Measurements from ENCODE around the gene PLXNA4. TPM values are rescaled to one million over a fixed set of nuclear protein-coding genes. Genes with fewer than 3 reads are reported as not detected.

Gene PLXNA4
- total RNA-seq, 1 donor from 2014 or later = 0.13 TPM

GRCh38 chr7:132438926-132439325 is 137.3 kb downstream of the PLXNA4 start:
- no peaks in the 10 kb centered on the region for H3K9me3 Mint-ChIP-seq
- no peak overlapping the region for H3K4me3 Mint-ChIP-seq
- DNase-seq (ENCODE audit: low spot score) = no peak
- H3K36me3 Mint-ChIP-seq (ENCODE audit: low read depth) = peaks cover 8% of the 10 kb centered on the region
- intact Hi-C loops (cut with micrococcal nuclease) = loop anchor here (1.0 to 10.0 kb wide), 4 partner anchors 9 to 1876 kb away; partner anchors contain the start of genes CHCHD3 and SLC35B4
- H3K27ac Mint-ChIP-seq = no peak overlapping the region
- peaks cover 6% of the 10 kb centered on the region for H3K27me3 Mint-ChIP-seq (ENCODE audit: insufficient read depth)
- H3K4me1 Mint-ChIP-seq (ENCODE audit: low read depth) = peaks cover 79% of the 10 kb centered on the region

- DNase-seq (ENCODE audit: low spot score) = peak; percentile 58
- intact Hi-C loops (cut with micrococcal nuclease) = loop anchor here (1.0 to 10.0 kb wide), 4 partner anchors 7 to 1877 kb away; partner anchors contain the start of genes CHCHD3 and SLC35B4
- Mint-ChIP-seq H3K4me1 (ENCODE audit: low read depth) (peaks cover 81% of the 10 kb centered on the region), H3K36me3 (ENCODE audit: low read depth) (peaks cover 6% of the 10 kb centered on the region), H3K27me3 (ENCODE audit: insufficient read depth) (peaks cover 6% of the 10 kb centered on the region), H3K27ac (peak overlapping the region; percentile 68), H3K4me3 (peak overlapping the region; percentile 6), H3K9me3 (no peaks in the 10 kb centered on the region)
These were observed 138.5 kb downstream of the PLXNA4 start for GRCh38 chr7:132437730-132438129.

GRCh38 chr7:132436121-132436520 is 140.1 kb downstream of the PLXNA4 start:
- intact Hi-C loops (cut with micrococcal nuclease) = loop anchor here (5.0 to 10.0 kb wide), 2 partner anchors 646 to 1879 kb away; partner anchors contain the start of genes CHCHD3 and SLC35B4
- peaks cover 92% of the 10 kb centered on the region for H3K4me1 Mint-ChIP-seq (ENCODE audit: low read depth)
- peaks cover 2% of the 10 kb centered on the region for H3K27me3 Mint-ChIP-seq (ENCODE audit: insufficient read depth)
- DNase-seq (ENCODE audit: low spot score) = no peak
- H3K9me3 Mint-ChIP-seq = no peaks in the 10 kb centered on the region
- H3K4me3 Mint-ChIP-seq = no peak overlapping the region
- peak overlapping the region; percentile 27 for H3K27ac Mint-ChIP-seq
- H3K36me3 Mint-ChIP-seq (ENCODE audit: low read depth) = peaks cover 6% of the 10 kb centered on the region

GRCh38 chr7:132435016-132435990 is 141.0 kb downstream of the PLXNA4 start:
- intact Hi-C loops (cut with micrococcal nuclease) = loop anchor here (5.0 to 10.0 kb wide), 2 partner anchors 647 to 1879 kb away; partner anchors contain the start of genes CHCHD3 and SLC35B4
- peak overlapping the region; percentile 59 for H3K4me3 Mint-ChIP-seq
- H3K27me3 Mint-ChIP-seq (ENCODE audit: insufficient read depth) = no peaks in the 10 kb centered on the region
- peaks cover 6% of the 10 kb centered on the region for H3K36me3 Mint-ChIP-seq (ENCODE audit: low read depth)
- no peaks in the 10 kb centered on the region for H3K9me3 Mint-ChIP-seq
- H3K27ac Mint-ChIP-seq = peak overlapping the region; percentile 81
- no peak for DNase-seq (ENCODE audit: low spot score)
- peaks cover 98% of the 10 kb centered on the region for H3K4me1 Mint-ChIP-seq (ENCODE audit: low read depth)

GRCh38 chr7:132434041-132434440 is 142.2 kb downstream of the PLXNA4 start:
- Mint-ChIP-seq H3K27ac (peak overlapping the region; percentile 41), H3K4me3 (peak overlapping the region; percentile 49), H3K9me3 (no peaks in the 10 kb centered on the region), H3K4me1 (ENCODE audit: low read depth) (peaks cover 95% of the 10 kb centered on the region), H3K36me3 (ENCODE audit: low read depth) (peaks cover 6% of the 10 kb centered on the region), H3K27me3 (ENCODE audit: insufficient read depth) (no peaks in the 10 kb centered on the region)
- DNase-seq (ENCODE audit: low spot score) = no peak
- intact Hi-C loops (cut with micrococcal nuclease) = loop anchor here (10.0 kb wide), 1 partner anchor 1881 kb away; the partner anchor contains the start of gene SLC35B4

GRCh38 chr7:132433301-132433700 is 143.0 kb downstream of the PLXNA4 start:
- no peak for DNase-seq (ENCODE audit: low spot score)
- Mint-ChIP-seq H3K4me3 (peak overlapping the region; percentile 41), H3K4me1 (ENCODE audit: low read depth) (peaks cover 87% of the 10 kb centered on the region), H3K27me3 (ENCODE audit: insufficient read depth) (no peaks in the 10 kb centered on the region), H3K36me3 (ENCODE audit: low read depth) (peaks cover 6% of the 10 kb centered on the region), H3K9me3 (no peaks in the 10 kb centered on the region), H3K27ac (peak overlapping the region; percentile 75)
- intact Hi-C loops (cut with micrococcal nuclease) = loop anchor here (10.0 kb wide), 1 partner anchor 1882 kb away; the partner anchor contains the start of gene SLC35B4

- peaks cover 6% of the 10 kb centered on the region for H3K36me3 Mint-ChIP-seq (ENCODE audit: low read depth)
- peak overlapping the region; percentile 2 for H3K4me3 Mint-ChIP-seq
- H3K9me3 Mint-ChIP-seq = no peaks in the 10 kb centered on the region
- H3K27me3 Mint-ChIP-seq (ENCODE audit: insufficient read depth) = no peaks in the 10 kb centered on the region
- peaks cover 74% of the 10 kb centered on the region for H3K4me1 Mint-ChIP-seq (ENCODE audit: low read depth)
- DNase-seq (ENCODE audit: low spot score) = peak; percentile 76
- intact Hi-C loops (cut with micrococcal nuclease) = loop anchor here (1.0 to 10.0 kb wide), 4 partner anchors 7 to 1884 kb away; partner anchors contain the start of gene SLC35B4
- peak overlapping the region; percentile 69 for H3K27ac Mint-ChIP-seq
These were observed 145.1 kb downstream of the PLXNA4 start for GRCh38 chr7:132430861-132431822.

- H3K9me3 Mint-ChIP-seq = no peaks in the 10 kb centered on the region
- H3K27me3 Mint-ChIP-seq (ENCODE audit: insufficient read depth) = no peaks in the 10 kb centered on the region
- peak overlapping the region; percentile 69 for H3K27ac Mint-ChIP-seq
- peaks cover 6% of the 10 kb centered on the region for H3K36me3 Mint-ChIP-seq (ENCODE audit: low read depth)
- peak overlapping the region; percentile 20 for H3K4me3 Mint-ChIP-seq
- intact Hi-C loops (cut with micrococcal nuclease) = loop anchor here (1.0 to 10.0 kb wide), 4 partner anchors 8 to 1885 kb away; partner anchors contain the start of gene SLC35B4
- H3K4me1 Mint-ChIP-seq (ENCODE audit: low read depth) = peaks cover 73% of the 10 kb centered on the region
- no peak for DNase-seq (ENCODE audit: low spot score)
These were observed 146.0 kb downstream of the PLXNA4 start for GRCh38 chr7:132430041-132430855.

GRCh38 chr7:132429181-132429580 is 147.1 kb downstream of the PLXNA4 start:
- no peak overlapping the region for H3K4me3 Mint-ChIP-seq
- DNase-seq (ENCODE audit: low spot score) = no peak
- H3K4me1 Mint-ChIP-seq (ENCODE audit: low read depth) = peaks cover 63% of the 10 kb centered on the region
- no peaks in the 10 kb centered on the region for H3K9me3 Mint-ChIP-seq
- H3K36me3 Mint-ChIP-seq (ENCODE audit: low read depth) = peaks cover 2% of the 10 kb centered on the region
- intact Hi-C loops (cut with micrococcal nuclease) = no loop called here
- H3K27me3 Mint-ChIP-seq (ENCODE audit: insufficient read depth) = peaks cover 2% of the 10 kb centered on the region
- H3K27ac Mint-ChIP-seq = no peak overlapping the region

GRCh38 chr7:132428247-132428919 is 147.9 kb downstream of the PLXNA4 start:
- H3K27ac Mint-ChIP-seq = no peak overlapping the region
- no peak for DNase-seq (ENCODE audit: low spot score)
- peaks cover 2% of the 10 kb centered on the region for H3K27me3 Mint-ChIP-seq (ENCODE audit: insufficient read depth)
- H3K4me3 Mint-ChIP-seq = no peak overlapping the region
- peaks cover 55% of the 10 kb centered on the region for H3K4me1 Mint-ChIP-seq (ENCODE audit: low read depth)
- H3K9me3 Mint-ChIP-seq = no peaks in the 10 kb centered on the region
- intact Hi-C loops (cut with micrococcal nuclease) = no loop called here
- no peaks in the 10 kb centered on the region for H3K36me3 Mint-ChIP-seq (ENCODE audit: low read depth)

- no peak overlapping the region for H3K27ac Mint-ChIP-seq
- H3K4me1 Mint-ChIP-seq (ENCODE audit: low read depth) = peaks cover 31% of the 10 kb centered on the region
- no peak for DNase-seq (ENCODE audit: low spot score)
- H3K9me3 Mint-ChIP-seq = peaks cover 6% of the 10 kb centered on the region
- intact Hi-C loops (cut with micrococcal nuclease) = no loop called here
- peaks cover 5% of the 10 kb centered on the region for H3K36me3 Mint-ChIP-seq (ENCODE audit: low read depth)
- H3K4me3 Mint-ChIP-seq = no peak overlapping the region
- H3K27me3 Mint-ChIP-seq (ENCODE audit: insufficient read depth) = peaks cover 12% of the 10 kb centered on the region
These were observed 150.3 kb downstream of the PLXNA4 start for GRCh38 chr7:132425942-132426341.

All from activated T-helper 1 cell treated with anti-CD3 and anti-CD28 coated beads, Interleukin-12 subunit alpha, Interleukin-12 subunit beta, Interleukin-2, Interleukin-4 antibody, amounts not matched to agents 30 ng/mL and 10 ng/mL and 1 ng/mL, durations not matched to agents 14 hours and 24 hours and 36 hours (primary cell).